ENCODE measurements around the gene ZFR. TPM values are rescaled to one million over a fixed set of nuclear protein-coding genes. Genes with fewer than 3 reads are reported as not detected.

ZFR gene
- total RNA-seq, 1 experiment from 2014 or later, result 62.4 TPM

DNA sequence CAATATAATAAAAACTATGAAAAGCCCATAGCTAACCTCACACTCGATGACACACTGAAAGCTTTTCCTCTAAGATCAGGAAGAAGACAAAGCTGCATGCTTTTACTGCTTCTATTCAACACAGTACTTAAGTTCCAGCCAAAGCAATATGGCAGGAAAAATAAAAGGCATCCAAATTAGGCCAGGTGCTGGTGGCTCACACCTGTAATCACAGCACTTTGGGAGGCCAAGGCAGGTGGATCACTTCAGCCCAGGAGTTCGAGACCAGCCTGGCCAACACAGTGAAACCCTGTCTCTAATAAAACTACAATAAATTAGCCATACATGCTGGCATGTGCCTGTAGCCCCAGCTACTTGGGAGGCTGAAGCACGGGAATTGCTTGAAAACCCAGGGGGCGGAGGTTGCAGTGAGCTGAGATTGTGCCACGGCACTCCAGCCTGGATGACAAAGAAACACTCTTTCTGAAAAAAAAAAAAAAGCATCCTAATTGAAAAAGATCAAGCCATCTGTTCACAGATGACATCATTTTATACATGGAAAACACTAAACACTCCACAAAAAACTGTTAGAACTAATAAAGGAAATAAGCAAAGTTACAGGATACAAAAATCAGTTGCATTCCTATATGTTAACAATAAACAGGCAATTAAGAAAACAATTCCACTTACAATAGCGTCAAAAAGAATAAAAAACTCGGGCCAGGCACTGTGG is 17.9 kb downstream of the ZFR start:
- Histone ChIP-seq H3K9ac (ENCODE audit: extremely low read depth, insufficient read length, low read length) (no peak overlapping the region), H2BK120ac (ENCODE audit: low read depth, low read length, poor library complexity, severe bottlenecking) (no peak overlapping the region), H3K23me2 (ENCODE audit: insufficient read length, low read depth, low read length, poor library complexity, severe bottlenecking) (no peaks in the 10 kb centered on the region), H3K4ac (ENCODE audit: low read depth, low read length) (no peak overlapping the region), H4K91ac (ENCODE audit: insufficient read length, low read depth, low read length) (no peak overlapping the region), H4K20me1 (ENCODE audit: control insufficient read depth, insufficient read depth, insufficient read length) (no peaks in the 10 kb centered on the region), H3K23ac (ENCODE audit: insufficient read length, low read depth, low read length) (no peak overlapping the region), H2AFZ (ENCODE audit: low read length) (no peak overlapping the region), H3T11ph (ENCODE audit: low read length) (no peak overlapping the region), H3K27me3 (ENCODE audit: insufficient read depth, low read length) (no peaks in the 10 kb centered on the region), H3K27ac (ENCODE audit: insufficient read length, low read depth, low read length) (no peak overlapping the region), H2BK20ac (ENCODE audit: low read depth, low read length, poor library complexity, severe bottlenecking) (no peak overlapping the region), H2BK12ac (ENCODE audit: insufficient read length, low read depth, low read length) (no peak overlapping the region), H2BK5ac (ENCODE audit: insufficient read length, low read length) (no peak overlapping the region), H3K4me2 (ENCODE audit: insufficient read depth, insufficient read length, low read length) (no peak overlapping the region), H4K5ac (ENCODE audit: insufficient read length, low read depth, low read length) (no peak overlapping the region), H3K4me1 (ENCODE audit: insufficient read depth, low read length) (no peaks in the 10 kb centered on the region), H3K79me2 (ENCODE audit: insufficient read depth, low read length) (peaks cover 27% of the 10 kb centered on the region; the same call in 1 of the 2 replicates), H3K9me3 (ENCODE audit: control insufficient read depth, low read depth, low read length) (no peaks in the 10 kb centered on the region), H3K79me1 (ENCODE audit: insufficient read depth, low read depth, low read length, poor library complexity, severe bottlenecking) (peaks cover 14% of the 10 kb centered on the region), H3K56ac (ENCODE audit: insufficient read length, low read depth, low read length) (no peak overlapping the region), H3K14ac (ENCODE audit: insufficient read depth, low read length) (no peak overlapping the region), H3K18ac (ENCODE audit: insufficient read length, low read depth, low read length) (no peak overlapping the region), H2BK15ac (ENCODE audit: low read depth, low read length) (no peak overlapping the region), H4K8ac (replicated peaks; ENCODE audit: insufficient read length, low read depth, low read length) (no peak overlapping the region), H2AK5ac (ENCODE audit: insufficient read length, low read length) (no peak overlapping the region)
- Mint-ChIP-seq H3K4me1 (peaks cover 2 to 3% of the 10 kb centered on the region in 2 experiments; a peak in 2 of 4 replicates), H3K36me3 (ENCODE audit: insufficient read depth in 1 of 3, low read depth in 3 of 3) (peaks cover 34 to 44% (median 37%) of the 10 kb centered on the region in 3 experiments), H3K4me3 (no peak overlapping the region), H3K27me3 (ENCODE audit: low read depth) (no peaks in the 10 kb centered on the region), H3K9me3 (peaks cover 21 to 25% of the 10 kb centered on the region in 2 experiments), H3K27ac (no peak overlapping the region)
- TF ChIP-seq, protein P1, sequence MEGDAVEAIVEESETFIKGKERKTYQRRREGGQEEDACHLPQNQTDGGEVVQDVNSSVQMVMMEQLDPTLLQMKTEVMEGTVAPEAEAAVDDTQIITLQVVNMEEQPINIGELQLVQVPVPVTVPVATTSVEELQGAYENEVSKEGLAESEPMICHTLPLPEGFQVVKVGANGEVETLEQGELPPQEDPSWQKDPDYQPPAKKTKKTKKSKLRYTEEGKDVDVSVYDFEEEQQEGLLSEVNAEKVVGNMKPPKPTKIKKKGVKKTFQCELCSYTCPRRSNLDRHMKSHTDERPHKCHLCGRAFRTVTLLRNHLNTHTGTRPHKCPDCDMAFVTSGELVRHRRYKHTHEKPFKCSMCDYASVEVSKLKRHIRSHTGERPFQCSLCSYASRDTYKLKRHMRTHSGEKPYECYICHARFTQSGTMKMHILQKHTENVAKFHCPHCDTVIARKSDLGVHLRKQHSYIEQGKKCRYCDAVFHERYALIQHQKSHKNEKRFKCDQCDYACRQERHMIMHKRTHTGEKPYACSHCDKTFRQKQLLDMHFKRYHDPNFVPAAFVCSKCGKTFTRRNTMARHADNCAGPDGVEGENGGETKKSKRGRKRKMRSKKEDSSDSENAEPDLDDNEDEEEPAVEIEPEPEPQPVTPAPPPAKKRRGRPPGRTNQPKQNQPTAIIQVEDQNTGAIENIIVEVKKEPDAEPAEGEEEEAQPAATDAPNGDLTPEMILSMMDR (conservative IDR thresholded peaks at IDR 0.05), result no peak
- WGBS (ENCODE audit: extremely low coverage, insufficient read length, low lambda C conversion rate), result no CpG with 5 or more reads among the region's 7 CpGs
- no peak for DNase-seq
